GM19193 (cell line): ENCODE measurements around the gene DCAKD.

Experiments
- POLR2A ChIP-seq: IDR thresholded peaks from 4 replicates; pipeline ENCODE4 v1.6.1; 2011; ENCODE audit not compliant: insufficient read depth, insufficient read length; ENCODE audit errors: extremely low read depth

Gene DCAKD

DNA sequence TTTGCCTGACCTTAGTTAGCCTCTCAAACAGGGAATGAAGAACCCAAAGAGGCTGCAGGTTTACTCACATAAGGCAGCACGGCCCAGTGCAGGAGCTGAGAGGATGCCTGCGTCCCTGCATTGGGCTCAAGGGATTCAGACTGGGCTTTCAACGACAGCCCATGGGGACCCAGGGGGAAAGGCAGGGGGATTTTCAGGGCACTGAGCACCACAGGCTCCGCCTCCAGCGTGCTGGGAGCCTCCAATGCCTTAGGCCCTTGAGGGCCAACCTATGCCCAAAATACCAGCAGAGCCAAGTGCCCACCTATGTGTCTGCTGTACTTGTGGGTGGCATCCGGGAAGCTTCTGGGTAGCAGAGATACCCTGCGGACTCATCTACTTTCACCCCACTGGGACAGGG is 22.3 kb downstream of the DCAKD start:
- TF ChIP-seq POLR2A: no peak

GRCh38 chr17:45022655-45023339 is 28.6 kb downstream of the DCAKD start:
- no peak for TF ChIP-seq POLR2A

DNA sequence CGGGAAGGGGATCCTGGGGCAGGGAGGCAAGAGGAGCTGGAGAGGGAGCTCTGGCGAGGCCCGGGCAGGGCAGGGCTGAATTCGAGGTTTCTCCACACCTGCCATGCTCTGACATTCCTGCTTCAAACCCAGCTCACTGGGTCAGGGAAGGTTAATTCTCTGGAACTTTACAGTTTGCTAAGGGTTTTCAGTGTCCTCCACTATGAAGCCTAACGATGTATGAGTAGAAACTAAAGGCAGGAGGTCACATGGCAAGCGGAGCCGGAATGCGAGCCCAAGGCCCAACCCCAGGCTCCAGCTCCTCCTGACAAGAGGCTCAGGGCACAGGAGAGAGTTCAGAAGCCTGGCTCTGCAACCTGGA is 29.2 kb downstream of the DCAKD start:
- no peak for TF ChIP-seq POLR2A

GRCh38 chr17:45021607-45022287 is 29.7 kb downstream of the DCAKD start:
- no peak for TF ChIP-seq POLR2A

- TF ChIP-seq POLR2A: no peak
Measured at GRCh38 chr17:45020354-45021138, 30.9 kb downstream of the DCAKD start.

GRCh38 chr17:45018848-45019711 is 32.4 kb downstream of the DCAKD start:
- no peak for TF ChIP-seq POLR2A

GRCh38 chr17:45018514-45018847 is 33.0 kb downstream of the DCAKD start:
- no peak for TF ChIP-seq POLR2A

DNA sequence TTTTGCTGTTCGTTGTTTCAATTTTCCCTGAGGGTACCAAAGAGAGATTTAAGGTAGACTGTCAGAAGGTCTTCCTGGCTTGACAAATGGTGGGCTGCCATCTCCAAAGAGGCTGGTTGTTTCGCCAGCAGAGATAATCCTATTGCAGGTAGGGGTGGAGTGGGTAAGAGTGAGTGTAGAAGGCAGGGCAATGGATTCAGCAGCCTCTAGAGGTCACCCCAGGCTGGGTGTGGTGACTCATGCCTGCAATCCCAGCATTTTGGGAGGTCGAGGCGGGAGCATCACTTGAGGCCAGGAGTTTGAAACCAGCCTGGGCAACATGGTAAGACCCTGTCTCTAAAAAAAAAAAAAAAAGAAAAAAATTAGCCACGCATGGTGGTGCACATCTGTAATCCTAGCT is 34.6 kb downstream of the DCAKD start:
- TF ChIP-seq POLR2A: no peak

DNA sequence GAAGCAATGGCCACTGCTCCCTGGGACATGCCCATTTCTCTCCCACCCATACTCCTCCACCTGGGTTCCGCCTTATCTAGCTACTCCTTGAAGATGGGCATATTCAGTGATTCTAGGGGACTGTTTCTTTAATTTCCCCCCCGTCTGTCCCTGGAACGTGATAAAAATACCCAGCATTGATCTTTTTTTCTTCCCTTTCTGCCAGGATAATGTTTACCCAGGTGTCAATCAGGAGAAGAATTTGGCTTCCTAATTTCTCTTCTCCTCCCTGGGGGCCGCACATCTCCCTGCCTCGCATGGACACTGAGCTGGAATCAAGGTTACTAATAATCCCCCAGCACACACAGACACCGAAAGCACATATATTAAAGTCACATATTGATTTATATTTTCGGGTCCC is 35.2 kb downstream of the DCAKD start:
- no peak for TF ChIP-seq POLR2A

DNA sequence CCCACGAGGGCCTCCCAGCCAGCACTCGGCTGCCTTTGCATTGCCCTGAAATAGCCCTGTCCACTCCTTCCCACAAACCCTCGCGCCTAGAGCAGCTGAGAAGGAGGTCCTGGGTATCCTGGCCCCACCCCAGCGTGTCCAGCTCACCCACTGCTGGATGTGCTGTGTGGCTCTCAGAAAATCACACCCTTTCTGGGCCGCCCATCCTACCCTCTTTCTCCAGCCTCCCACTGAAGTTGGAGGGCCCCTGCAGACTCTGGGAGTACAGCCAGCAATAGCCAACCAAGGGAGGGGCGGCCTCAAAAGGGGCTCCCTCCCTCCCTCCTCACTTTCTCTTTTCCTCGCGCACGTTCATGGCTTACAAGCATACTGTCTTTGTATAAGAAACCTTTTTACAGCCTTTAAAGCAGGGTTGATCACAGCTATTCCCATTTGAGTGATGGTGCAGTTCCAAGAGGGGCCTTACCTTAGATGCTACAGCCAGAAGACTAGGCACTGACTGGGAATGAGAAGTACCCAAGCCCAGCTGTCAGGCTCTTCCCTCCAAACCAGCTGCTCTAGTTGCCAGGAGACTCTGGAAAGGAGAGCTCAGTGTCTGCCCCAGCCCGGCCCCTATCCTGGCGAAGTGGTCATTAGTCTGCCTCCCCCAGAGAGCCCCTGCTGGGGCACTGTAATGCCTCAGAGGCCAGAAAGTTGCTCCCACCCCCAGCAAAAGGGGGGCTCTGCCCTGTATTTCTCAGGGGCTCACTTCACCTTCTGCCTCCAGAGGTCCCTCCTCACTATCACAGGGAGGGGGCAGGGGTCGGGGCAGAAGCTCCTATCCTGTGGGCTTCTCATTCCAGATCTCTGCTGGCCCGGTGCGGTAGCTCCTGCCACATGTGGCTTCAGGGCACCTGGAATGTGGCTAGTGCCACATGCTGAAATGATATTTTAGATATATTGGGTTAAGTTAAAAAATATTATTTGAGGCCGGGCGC is 38.1 kb downstream of the DCAKD start:
- no peak for TF ChIP-seq POLR2A

- no peak for TF ChIP-seq POLR2A
Measured at GRCh38 chr17:45011767-45012166, 39.7 kb downstream of the DCAKD start.

GRCh38 chr17:45009676-45010467 is 41.6 kb downstream of the DCAKD start:
- TF ChIP-seq POLR2A: no peak

DNA sequence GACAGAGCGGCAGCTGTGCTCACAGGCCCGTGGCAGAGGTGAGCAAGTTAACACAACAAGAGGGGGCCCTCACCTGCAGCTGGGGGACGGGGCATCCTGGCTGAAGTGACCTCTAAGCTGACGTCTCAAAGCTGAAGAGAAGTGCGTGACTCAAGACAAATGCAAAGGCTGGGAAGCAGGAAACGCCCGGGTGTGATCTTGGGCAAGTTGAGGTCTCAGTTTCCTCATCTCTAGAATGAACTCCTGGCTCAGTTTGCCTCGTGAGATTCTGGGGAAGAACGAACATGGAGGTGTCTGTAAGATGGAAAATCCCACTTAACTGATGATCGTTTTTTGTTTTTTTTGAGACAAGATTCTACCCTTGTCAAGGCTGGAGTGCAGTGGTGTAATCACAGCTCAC is 43.2 kb downstream of the DCAKD start:
- no peak for TF ChIP-seq POLR2A
